Body of pancreas (tissue), 4 donors: ENCODE data around the gene ZNF654. TPM values are rescaled to one million over a fixed set of nuclear protein-coding genes. Genes with fewer than 3 reads are reported as not detected.
A peak's percentile ranks its signal among the peaks of the same experiment; 100 is the strongest.
"Not testable (repeated sequence)": the region's sequence is repeated elsewhere in the genome, so short reads cannot be mapped to it uniquely, and the experiment has no call there.

Experiments
- ATAC-seq: fragments of 150-250 bp; one replicate; pipeline ENCODE4 v1.9.1; 2016
- DNase-seq, 4 donors: peaks; one replicate each; pipeline ENCODE4 v3.0.0-alpha.2; 2019
- H3K27ac ChIP-seq, 4 donors: fragments of 200-600 bp; sonication (generic); 1 replicate in 3 of 4; 2 replicates in 1 of 4; pipeline versions ENCODE4 v1.5.1 to v1.6.1; 2016 to 2019; ENCODE audit warnings: mild to moderate bottlenecking in 1 of 4, mixed read lengths in 1 of 4, moderate library complexity in 1 of 4
- H3K27me3 ChIP-seq, 2 donors: fragments of 200-600 bp; sonication (generic); one replicate each; pipeline ENCODE4 v1.6.0; 2016; ENCODE audit warnings: mild to moderate bottlenecking in 1 of 2
- H3K36me3 ChIP-seq, 2 donors: fragments of 200-600 bp; sonication (generic); replicated peaks in 1 of 2; 2 replicates each; pipeline ENCODE4 v1.5.1; 2016; ENCODE audit warnings: low read depth in 2 of 2; ENCODE audit not compliant: insufficient read depth in 1 of 2
- H3K4me1 ChIP-seq: fragments of 200-600 bp; sonication (generic); one replicate; pipeline ENCODE4 v1.6.0; 2016
- H3K4me3 ChIP-seq, 2 donors: fragments of 200-600 bp; sonication (generic); 1 replicate in 1 of 2; 2 replicates in 1 of 2; pipeline ENCODE4 v1.5.1; 2016 to 2019
- H3K9me3 ChIP-seq, 3 donors: fragments of 200-600 bp; sonication (generic); 1 replicate in 2 of 3; 2 replicates in 1 of 3; pipeline ENCODE4 v1.5.1; 2016
- CTCF ChIP-seq, 7 experiments: fragments of 450-650 bp in 4 of 7; fragments of 200-600 bp in 3 of 7; sonication (generic) in 3 of 7; IDR thresholded peaks; one replicate each; pipeline ENCODE4 v1.5.1; 2016 to 2019; ENCODE audit warnings: antibody characterized with exemption in 7 of 7
- POLR2A ChIP-seq, 3 donors: fragments of 450-650 bp; IDR thresholded peaks; one replicate each; pipeline ENCODE4 v1.6.1; 2016; ENCODE audit warnings: antibody characterized with exemption in 3 of 3, mild to moderate bottlenecking in 2 of 3
- WGBS, 2 donors: methylation state at CpG; one replicate each; pipeline ENCODE4 v1.1.5; 2017; 5-methylcytosine and 5-hydroxymethylcytosine counted together
- intact Hi-C: fragments of 100-400 bp; cut with DNase I; formaldehyde crosslinking; loops from one replicate; pipeline ENCODE4 v1.15.1; 2023
- total RNA-seq, 2 donors: library from RNA; depleted of rRNA; stranded (reverse); fragments of >200 nt; gene quantifications; one replicate each; pipeline ENCODE4 v1.1.0, GENCODE V29; 2016

Gene ZNF654
- total RNA-seq: 1 to 10 TPM; 4.3 to 7.0 TPM

GRCh38 chr3:88058581-88059379 lies at the start of gene ZNF654, which contains the start of gene CGGBP1:
Gene ZNF654, plus strand, starts transcription at chr3:88059255. Its CDS starts 65 bp downstream, at chr3:88059320.
Gene CGGBP1, minus strand, starts transcription at chr3:88059005. Its CDS starts 3,029 bp downstream, at chr3:88055976.
- Histone ChIP-seq H3K27me3 (no peaks in the 10 kb centered on the region), H3K27ac (peak within 1 kb of the TSS; percentile 92 to 99 (median 94)), H3K36me3 (peaks cover 6 to 11% of the 10 kb centered on the region in 2 donors), H3K9me3 (no peaks in the 10 kb centered on the region), H3K4me1 (peaks cover 32% of the 10 kb centered on the region), H3K4me3 (peak within 1 kb of the TSS; percentile 89 to 90)
- TF ChIP-seq CTCF (IDR thresholded peaks at IDR 0.05) (no peak), POLR2A (IDR thresholded peaks at IDR 0.05) (peak; percentile 65 to 91 (median 87))
- intact Hi-C loops: no loop called here
- peak; percentile 96 for ATAC-seq
- DNase-seq: peak; percentile 98 to 99 (median 98)
- 0 to 1% methylated on average over 62 to 76 of the region's 76 CpGs for WGBS, 2 donors

- H3K27me3 ChIP-seq: no peaks in the 10 kb centered on the region
- WGBS, 2 donors: 74 to 76% methylated on average over 5 of the region's 5 CpGs
- no peaks in the 10 kb centered on the region for H3K36me3 ChIP-seq
- DNase-seq (no peak), ATAC-seq (no peak)
- H3K27ac ChIP-seq: no peak overlapping the region
- no peaks in the 10 kb centered on the region for H3K9me3 ChIP-seq
- no peak for TF ChIP-seq CTCF (IDR thresholded peaks at IDR 0.05)
- no peak for TF ChIP-seq POLR2A (IDR thresholded peaks at IDR 0.05)
- no peaks in the 10 kb centered on the region for H3K4me1 ChIP-seq
- H3K4me3 ChIP-seq: no peak overlapping the region
- intact Hi-C loops: no loop called here
These were observed 48.2 kb upstream of the ZNF654 start for GRCh38 chr3:88010810-88011209.

- ATAC-seq (no peak), DNase-seq (no peak)
- Histone ChIP-seq H3K4me1 (no peaks in the 10 kb centered on the region), H3K4me3 (no peak overlapping the region), H3K27me3 (no peaks in the 10 kb centered on the region), H3K9me3 (no peaks in the 10 kb centered on the region), H3K27ac (no peak overlapping the region), H3K36me3 (no peaks in the 10 kb centered on the region)
- WGBS, 2 donors: 12 to 32% methylated on average over 2 of the region's 2 CpGs
- intact Hi-C loops: no loop called here
- TF ChIP-seq CTCF (IDR thresholded peaks at IDR 0.05) (no peak), POLR2A (IDR thresholded peaks at IDR 0.05) (no peak)
These were observed 45.5 kb upstream of the ZNF654 start for GRCh38 chr3:88013592-88013991.

- intact Hi-C loops, ATAC-seq, H3K36me3 ChIP-seq, H3K9me3 ChIP-seq, H3K27ac ChIP-seq, H3K4me1 ChIP-seq, DNase-seq, H3K4me3 ChIP-seq, H3K27me3 ChIP-seq: not testable (repeated sequence)
- 87 to 97% methylated on average over 5 to 20 of the region's 35 CpGs for WGBS, 2 donors
These were observed 43.4 kb upstream of the ZNF654 start for GRCh38 chr3:88015656-88016055.

- no peaks in the 10 kb centered on the region for H3K9me3 ChIP-seq
- TF ChIP-seq POLR2A (IDR thresholded peaks at IDR 0.05) (no peak), CTCF (IDR thresholded peaks at IDR 0.05) (no peak)
- no peak overlapping the region for H3K4me3 ChIP-seq
- intact Hi-C loops: no loop called here
- no peaks in the 10 kb centered on the region for H3K27me3 ChIP-seq
- WGBS, 2 donors: 65 to 66% methylated on average over 2 of the region's 2 CpGs
- no peak for ATAC-seq
- no peaks in the 10 kb centered on the region for H3K4me1 ChIP-seq
- no peak for DNase-seq
- H3K27ac ChIP-seq: no peak overlapping the region
- H3K36me3 ChIP-seq: no peaks in the 10 kb centered on the region
These were observed 40.0 kb upstream of the ZNF654 start for GRCh38 chr3:88019024-88019423.
